B cell (primary cell): ENCODE data around the gene CACNA2D1. TPM values are rescaled to one million over a fixed set of nuclear protein-coding genes. Genes with fewer than 3 reads are reported as not detected.

ENCODE experiments used
- ATAC-seq: fragments of 200-7000 bp; cut with Tn5 transposase; one replicate; pipeline ENCODE4 v1.10.0; 2021; ENCODE audit warnings: low read depth, mild to moderate bottlenecking, moderate number of reproducible peaks, moderate library complexity
- CTCF ChIA-PET: fragments of 350-600 bp; sonication (Branson Sonifier 250); formaldehyde crosslinking; loops from one replicate; lab custom pipeline; 2021; ENCODE audit warnings: antibody characterized with exemption, inconsistent platforms; lab: Charles Lee
- POLR2A ChIA-PET: fragments of 350-600 bp; sonication (Branson Sonifier 250); formaldehyde crosslinking; loops from one replicate; lab custom pipeline; 2021; ENCODE audit warnings: antibody characterized with exemption; lab: Charles Lee
- DNase-seq: peaks from one replicate; pipeline ENCODE4 v3.0.0; 2013
- H2AFZ ChIP-seq: 2 replicates; pipeline ENCODE4 v1.6.1; 2012; ENCODE audit warnings: mild to moderate bottlenecking, low read depth, low read length; ENCODE audit not compliant: insufficient read depth, poor library complexity, severe bottlenecking
- H3K27ac ChIP-seq, 2 donors: 1 replicate in 1 of 2; 2 replicates in 1 of 2; pipeline ENCODE4 v1.5.1; 2012 to 2013; ENCODE audit warnings: low read length in 2 of 2, mild to moderate bottlenecking in 2 of 2, moderate library complexity in 1 of 2
- H3K27me3 ChIP-seq, 4 experiments: fragments of 200-600 bp in 1 of 4; sonication (generic) in 1 of 4; replicated peaks in 1 of 4; 1 replicate in 2 of 4; 2 replicates in 2 of 4; pipeline versions ENCODE4 v1.6.1 to v1.7.0; 2013 to 2016; ENCODE audit warnings: low read length in 3 of 4, mild to moderate bottlenecking in 2 of 4, mixed read lengths in 1 of 4, moderate library complexity in 1 of 4; ENCODE audit not compliant: insufficient read depth in 4 of 4, control insufficient read depth in 3 of 4; ENCODE audit errors: control extremely low read depth in 1 of 4
- H3K36me3 ChIP-seq, 2 experiments: replicated peaks in 1 of 2; 1 replicate in 1 of 2; 2 replicates in 1 of 2; pipeline versions ENCODE4 v1.6.1 to v1.7.1; 2013; ENCODE audit warnings: low read length in 1 of 2; ENCODE audit not compliant: insufficient read depth in 2 of 2, control insufficient read depth in 1 of 2; ENCODE audit errors: control extremely low read depth in 1 of 2, extremely low read depth in 1 of 2
- H3K4me1 ChIP-seq, 2 donors: fragments of 200-600 bp in 1 of 2; sonication (generic) in 1 of 2; 1 replicate in 1 of 2; 2 replicates in 1 of 2; pipeline versions ENCODE4 v1.5.1 to v1.6.1; 2013 to 2017; ENCODE audit warnings: low read length in 2 of 2; ENCODE audit not compliant: control insufficient read depth in 2 of 2, insufficient read depth in 2 of 2
- H3K4me2 ChIP-seq: replicated peaks from 2 replicates; pipeline ENCODE3; 2012; ENCODE audit warnings: mild to moderate bottlenecking, low read depth, low read length; ENCODE audit not compliant: poor library complexity, severe bottlenecking
- H3K4me3 ChIP-seq, 5 experiments: fragments of 200-600 bp in 1 of 5; sonication (generic) in 1 of 5; 1 replicate in 3 of 5; 2 replicates in 2 of 5; pipeline versions ENCODE4 v1.5.1 to v1.7.0; 2011 to 2016; ENCODE audit warnings: low read length in 4 of 5, mild to moderate bottlenecking in 4 of 5, low read depth in 2 of 5, control low read depth in 1 of 5, moderate library complexity in 1 of 5; ENCODE audit not compliant: insufficient read depth in 1 of 5; ENCODE audit errors: control extremely low read depth in 1 of 5, extremely low read depth in 1 of 5
- H3K79me2 ChIP-seq: fragments of 200-600 bp; sonication (generic); one replicate; pipeline ENCODE4 v1.6.0; 2016; ENCODE audit warnings: low read length; ENCODE audit not compliant: control insufficient read depth, insufficient read depth
- H3K9ac ChIP-seq: fragments of 200-600 bp; sonication (generic); 2 replicates; pipeline ENCODE4 v1.6.1; 2017; ENCODE audit warnings: mild to moderate bottlenecking, low read length, moderate library complexity
- H3K9me3 ChIP-seq, 3 donors: one replicate each; pipeline versions ENCODE4 v1.6.1 to v1.7.1; 2013; ENCODE audit warnings: low read length in 2 of 3; ENCODE audit not compliant: control insufficient read depth in 2 of 3, insufficient read depth in 1 of 3; ENCODE audit errors: control extremely low read depth in 1 of 3
- H4K20me1 ChIP-seq: 2 replicates; pipeline ENCODE4 v1.6.0; 2012; ENCODE audit warnings: mild to moderate bottlenecking, low read length; ENCODE audit not compliant: insufficient read depth, control insufficient read depth, poor library complexity, severe bottlenecking
- H3K27ac Mint-ChIP-seq: one replicate; pipeline ENCODE4 v1.8.0; 2021; ENCODE audit warnings: mixed read lengths
- H3K27me3 Mint-ChIP-seq: one replicate; pipeline ENCODE4 v1.8.0; 2021; ENCODE audit warnings: mixed read lengths
- H3K4me1 Mint-ChIP-seq: one replicate; pipeline ENCODE4 v1.8.0; 2021; ENCODE audit warnings: mixed read lengths
- H3K4me3 Mint-ChIP-seq: one replicate; pipeline ENCODE4 v1.8.0; 2021; ENCODE audit warnings: mixed read lengths
- H3K9me3 Mint-ChIP-seq: one replicate; pipeline ENCODE4 v1.8.0; 2022; ENCODE audit warnings: mixed read lengths; ENCODE audit not compliant: insufficient read depth
- CTCF ChIP-seq: fragments of 200-600 bp; IDR thresholded peaks from one replicate; pipeline ENCODE4 v1.8.0; 2022; ENCODE audit warnings: antibody characterized with exemption, mild to moderate bottlenecking
- EZH2 ChIP-seq: IDR thresholded peaks from 2 replicates; pipeline ENCODE4 v1.6.1; 2012; ENCODE audit warnings: borderline replicate concordance, low read depth, mild to moderate bottlenecking, moderate library complexity, low read length; ENCODE audit not compliant: insufficient read depth, poor library complexity, severe bottlenecking
- WGBS: methylation state at CpG from one replicate; pipeline ENCODE4 v1.1.5; 2013; ENCODE audit warnings: missing lambda C conversion rate; ENCODE audit not compliant: insufficient coverage; 5-methylcytosine and 5-hydroxymethylcytosine counted together
- intact Hi-C: fragments of 100-400 bp; cut with micrococcal nuclease; formaldehyde crosslinking; loops from one replicate; pipeline ENCODE4 v1.10.0; 2022
- polyA plus RNA-seq: library from polyadenylated mRNA; depleted of rRNA; stranded (reverse); fragments of >200 nt; gene quantifications from 2 replicates; pipeline ENCODE4 v1.2.3, GENCODE V29; 2012
- total RNA-seq, 2 donors: library from RNA; stranded (reverse); fragments of 120-200 nt in 1 of 2; gene quantifications; 1 replicate in 1 of 2; 2 replicates in 1 of 2; pipeline versions ENCODE4 v1.2.3 to v1.2.4, GENCODE V29; 2013 to 2022

CACNA2D1 gene
- total and polyA plus RNA-seq, 2 donors (not counting 1 experiment from before 2014, with no cell fraction given) = not detected

GRCh38 chr7:82019551-82020475, 423.8 kb downstream of the CACNA2D1 start:
- H3K4me1 ChIP-seq = no peaks in the 10 kb centered on the region
- ATAC-seq = no peak
- H3K9ac ChIP-seq = no peak overlapping the region
- H3K27me3 ChIP-seq = no peaks in the 10 kb centered on the region
- CTCF ChIA-PET = no interaction called here
- no peak overlapping the region for H3K27ac ChIP-seq
- no peaks in the 10 kb centered on the region for H3K9me3 Mint-ChIP-seq
- no peak for DNase-seq
- H3K79me2 ChIP-seq = no peaks in the 10 kb centered on the region
- POLR2A ChIA-PET = no interaction called here
- H3K4me2 ChIP-seq = no peak overlapping the region
- no peaks in the 10 kb centered on the region for H3K9me3 ChIP-seq
- H3K4me1 Mint-ChIP-seq = no peaks in the 10 kb centered on the region
- no peak overlapping the region for H3K4me3 ChIP-seq
- no peaks in the 10 kb centered on the region for H3K36me3 ChIP-seq
- intact Hi-C loops = no loop called here
- H4K20me1 ChIP-seq = no peaks in the 10 kb centered on the region
- H2AFZ ChIP-seq = no peak overlapping the region
- no peak overlapping the region for H3K27ac Mint-ChIP-seq
- TF ChIP-seq CTCF = no peak
- TF ChIP-seq EZH2 = no peak
- WGBS = 100% methylated on average over 2 of the region's 3 CpGs
- no peaks in the 10 kb centered on the region for H3K27me3 Mint-ChIP-seq
- H3K4me3 Mint-ChIP-seq = no peak overlapping the region

- DNase-seq (no peak), ATAC-seq (no peak)
- Mint-ChIP-seq H3K4me3 (no peak overlapping the region), H3K27me3 (no peaks in the 10 kb centered on the region), H3K4me1 (no peaks in the 10 kb centered on the region), H3K27ac (no peak overlapping the region), H3K9me3 (no peaks in the 10 kb centered on the region)
- Histone ChIP-seq H3K27ac (no peak overlapping the region), H4K20me1 (no peaks in the 10 kb centered on the region), H3K4me1 (no peaks in the 10 kb centered on the region), H3K36me3 (no peaks in the 10 kb centered on the region), H3K9me3 (no peaks in the 10 kb centered on the region), H3K4me2 (no peak overlapping the region), H2AFZ (no peak overlapping the region), H3K9ac (no peak overlapping the region), H3K27me3 (no peaks in the 10 kb centered on the region), H3K79me2 (no peaks in the 10 kb centered on the region), H3K4me3 (no peak overlapping the region)
- intact Hi-C loops = no loop called here
- ChIA-PET CTCF (no interaction called here), POLR2A (no interaction called here)
- no peak for TF ChIP-seq CTCF
Measured at GRCh38 chr7:82018226-82018625, 425.4 kb downstream of the CACNA2D1 start.
